ENCODE results near the gene GIPR. TPM values are rescaled to one million over a fixed set of nuclear protein-coding genes. Genes with fewer than 3 reads are reported as not detected.

Gene GIPR
- total and polyA plus RNA-seq, 2 of the 13 experiments (the other 11 are each of a cell fraction or from before 2014, with no cell fraction given): 0.15 to 1.2 TPM

GRCh38 chr19:45717131-45717982, 49.3 kb downstream of the GIPR start (continued):
- no peak for TF ChIP-seq ZNF563 (CRISPR knock-in tag; IDR thresholded peaks at IDR 0.05)
- peak; percentile 86 for TF ChIP-seq GMEB1 (CRISPR knock-in tag; IDR thresholded peaks at IDR 0.05; ENCODE audit: borderline replicate concordance)
- no peak for TF ChIP-seq TEAD2 (CRISPR knock-in tag; IDR thresholded peaks at IDR 0.05)
- TF ChIP-seq ZKSCAN1 (IDR thresholded peaks at IDR 0.05; ENCODE audit: low read length): 0 out of 2 replicates have a peak, but pooled peaks have one; percentile 6
- TF ChIP-seq TIGD3 (CRISPR knock-in tag; IDR thresholded peaks at IDR 0.05; ENCODE audit: borderline replicate concordance): no peak
- TF ChIP-seq KAT8 (CRISPR knock-in tag; IDR thresholded peaks at IDR 0.05): peak; percentile 61; the same call in 1 of the 2 replicates
- TF ChIP-seq ZMYM2 (CRISPR knock-in tag; IDR thresholded peaks at IDR 0.05): 0 out of 2 replicates have a peak, but pooled peaks have one; percentile 10
- TF ChIP-seq ADNP (CRISPR knock-in tag; IDR thresholded peaks at IDR 0.05): no peak
- TF ChIP-seq ZFY (CRISPR knock-in tag; IDR thresholded peaks at IDR 0.05): peak; percentile 51; the same call in 1 of the 2 replicates
- peak; percentile 87; the same call in 1 of the 2 replicates for TF ChIP-seq ZNF614 (CRISPR knock-in tag; IDR thresholded peaks at IDR 0.05; ENCODE audit: borderline replicate concordance)
- no peak for TF ChIP-seq SRY (CRISPR knock-in tag; IDR thresholded peaks at IDR 0.05)
- TF ChIP-seq SP4 (CRISPR knock-in tag; IDR thresholded peaks at IDR 0.05): peak; percentile 79; the same call in 1 of the 2 replicates
- TF ChIP-seq HNF4A (CRISPR knock-in tag; IDR thresholded peaks at IDR 0.05): peak; percentile 78
- no peak for TF ChIP-seq PCBP1 (IDR thresholded peaks at IDR 0.05; ENCODE audit: borderline replicate concordance, low read depth, low read length)
- TF ChIP-seq SIN3B (IDR thresholded peaks at IDR 0.05; ENCODE audit: low read length): peak; percentile 52; the same call in 1 of the 2 replicates
- no peak for TF ChIP-seq TCF7L2 (IDR thresholded peaks at IDR 0.05; ENCODE audit: low read depth, low read length)
- 0 out of 2 replicates have a peak, but pooled peaks have one; percentile 33 for TF ChIP-seq KMT2B (CRISPR knock-in tag; IDR thresholded peaks at IDR 0.05)
- TF ChIP-seq TP53 (CRISPR knock-in tag; conservative IDR thresholded peaks at IDR 0.05): 0 out of 2 replicates have a peak, but pooled peaks have one; percentile 52
- TF ChIP-seq PHB2 (IDR thresholded peaks at IDR 0.05; ENCODE audit: partially characterized antibody): no peak
- no peak for TF ChIP-seq LRRFIP1 (CRISPR knock-in tag; conservative IDR thresholded peaks at IDR 0.05)
- peak; percentile 71 for TF ChIP-seq HMG20B (CRISPR knock-in tag; conservative IDR thresholded peaks at IDR 0.05)
- peak; percentile 77; the same call in 1 of the 2 replicates for TF ChIP-seq TFAP4 (IDR thresholded peaks at IDR 0.05; ENCODE audit: borderline replicate concordance, low read depth)
- peak; percentile 75; the same call in 1 of the 2 replicates for TF ChIP-seq ZNF878 (CRISPR knock-in tag; IDR thresholded peaks at IDR 0.05)
- TF ChIP-seq ZNF329 (CRISPR knock-in tag; IDR thresholded peaks at IDR 0.05; ENCODE audit: low read depth): 0 out of 2 replicates have a peak, but pooled peaks have one; percentile 50
- TF ChIP-seq ZSCAN31 (CRISPR knock-in tag; IDR thresholded peaks at IDR 0.05; ENCODE audit: low read depth): peak; percentile 86
